ENCODE data around the gene CELA3A.

DNA sequence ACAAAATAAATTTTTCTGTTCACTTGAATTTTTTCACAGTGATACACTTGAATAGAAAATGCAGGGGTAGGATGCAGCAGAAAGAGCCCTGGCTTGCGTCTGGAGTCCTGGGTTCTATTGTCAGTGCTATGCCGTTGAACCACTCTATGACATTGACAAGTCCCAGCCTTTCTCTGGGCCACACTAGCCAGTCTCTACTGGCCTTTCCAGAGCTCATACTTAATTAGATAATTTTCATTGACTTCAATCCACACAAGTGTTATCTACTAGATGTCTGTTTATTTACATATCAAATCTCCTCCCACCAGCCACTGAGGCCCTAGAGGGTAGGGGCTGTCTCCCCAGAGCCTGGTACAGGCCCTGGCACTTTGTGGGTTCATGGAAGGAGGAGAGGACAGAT is 40.1 kb upstream of the CELA3A start:
- TF ChIP-seq, protein P1, sequence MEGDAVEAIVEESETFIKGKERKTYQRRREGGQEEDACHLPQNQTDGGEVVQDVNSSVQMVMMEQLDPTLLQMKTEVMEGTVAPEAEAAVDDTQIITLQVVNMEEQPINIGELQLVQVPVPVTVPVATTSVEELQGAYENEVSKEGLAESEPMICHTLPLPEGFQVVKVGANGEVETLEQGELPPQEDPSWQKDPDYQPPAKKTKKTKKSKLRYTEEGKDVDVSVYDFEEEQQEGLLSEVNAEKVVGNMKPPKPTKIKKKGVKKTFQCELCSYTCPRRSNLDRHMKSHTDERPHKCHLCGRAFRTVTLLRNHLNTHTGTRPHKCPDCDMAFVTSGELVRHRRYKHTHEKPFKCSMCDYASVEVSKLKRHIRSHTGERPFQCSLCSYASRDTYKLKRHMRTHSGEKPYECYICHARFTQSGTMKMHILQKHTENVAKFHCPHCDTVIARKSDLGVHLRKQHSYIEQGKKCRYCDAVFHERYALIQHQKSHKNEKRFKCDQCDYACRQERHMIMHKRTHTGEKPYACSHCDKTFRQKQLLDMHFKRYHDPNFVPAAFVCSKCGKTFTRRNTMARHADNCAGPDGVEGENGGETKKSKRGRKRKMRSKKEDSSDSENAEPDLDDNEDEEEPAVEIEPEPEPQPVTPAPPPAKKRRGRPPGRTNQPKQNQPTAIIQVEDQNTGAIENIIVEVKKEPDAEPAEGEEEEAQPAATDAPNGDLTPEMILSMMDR (optimal IDR thresholded peaks at IDR 0.05 in 1 of 3, IDR thresholded peaks at IDR 0.05 in 1 of 3, conservative IDR thresholded peaks at IDR 0.05 in 1 of 3; ENCODE audit: extremely low read depth in 1 of 3, insufficient read depth in 2 of 3, low read length in 3 of 3) = no peak
- TF ChIP-seq EZH2 (IDR thresholded peaks at IDR 0.05; ENCODE audit: low read length) = no peak

All from keratinocyte (primary cell).